WERI-Rb-1 (cell line): ENCODE measurements around the gene CHI3L1.

Source experiments
- DNase-seq: peaks from one replicate; pipeline ENCODE4 v3.0.0-alpha.2; 2020
- H3K27ac ChIP-seq: fragments of 250-450 bp; sonication (Bioruptor Pico); 2 replicates; pipeline ENCODE4 v1.5.1; 2020; ENCODE audit warnings: mild to moderate bottlenecking, moderate library complexity
- H3K27me3 ChIP-seq: fragments of 250-450 bp; sonication (Bioruptor Pico); 2 replicates; pipeline ENCODE4 v1.5.1; 2021; ENCODE audit warnings: mild to moderate bottlenecking, low read depth, moderate library complexity; ENCODE audit not compliant: insufficient read depth, severe bottlenecking
- H3K36me3 ChIP-seq: fragments of 250-450 bp; sonication (Bioruptor Pico); 2 replicates; pipeline ENCODE4 v1.5.1; 2020; ENCODE audit warnings: mild to moderate bottlenecking, moderate library complexity
- H3K4me3 ChIP-seq: 2 replicates; pipeline ENCODE4 v1.5.1; 2011; ENCODE audit warnings: low read depth, mild to moderate bottlenecking, control low read depth, low read length
- H3K9me3 ChIP-seq: fragments of 250-450 bp; sonication (Bioruptor Pico); 2 replicates; pipeline ENCODE4 v1.5.1; 2021; ENCODE audit warnings: mild to moderate bottlenecking, moderate library complexity; ENCODE audit not compliant: severe bottlenecking
- TF ChIP-seq, protein P1 (sequence below): IDR thresholded peaks from 2 replicates; pipeline ENCODE4 v1.5.1; 2011; ENCODE audit warnings: low read depth, mild to moderate bottlenecking, control low read depth, inconsistent platforms, low read length

Gene CHI3L1

DNA sequence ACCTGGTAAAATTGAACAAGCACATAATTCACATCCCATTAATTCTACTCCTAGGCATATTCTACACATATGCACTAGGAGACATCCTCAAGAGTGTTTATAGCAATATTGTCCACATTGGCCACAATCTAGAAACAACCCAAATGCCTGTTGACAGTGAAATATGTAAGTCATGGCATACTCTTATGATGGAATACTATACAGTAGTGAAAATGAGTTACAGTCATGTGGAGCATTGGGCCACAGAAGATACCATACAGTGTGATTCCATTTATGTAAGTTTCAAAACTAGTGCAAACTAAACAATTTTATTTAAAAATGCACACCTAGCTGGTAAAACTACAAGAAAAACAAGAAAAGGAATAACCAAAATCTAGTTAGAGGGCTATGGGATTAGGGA is 23.8 kb upstream of the CHI3L1 start:
- TF ChIP-seq, protein P1, sequence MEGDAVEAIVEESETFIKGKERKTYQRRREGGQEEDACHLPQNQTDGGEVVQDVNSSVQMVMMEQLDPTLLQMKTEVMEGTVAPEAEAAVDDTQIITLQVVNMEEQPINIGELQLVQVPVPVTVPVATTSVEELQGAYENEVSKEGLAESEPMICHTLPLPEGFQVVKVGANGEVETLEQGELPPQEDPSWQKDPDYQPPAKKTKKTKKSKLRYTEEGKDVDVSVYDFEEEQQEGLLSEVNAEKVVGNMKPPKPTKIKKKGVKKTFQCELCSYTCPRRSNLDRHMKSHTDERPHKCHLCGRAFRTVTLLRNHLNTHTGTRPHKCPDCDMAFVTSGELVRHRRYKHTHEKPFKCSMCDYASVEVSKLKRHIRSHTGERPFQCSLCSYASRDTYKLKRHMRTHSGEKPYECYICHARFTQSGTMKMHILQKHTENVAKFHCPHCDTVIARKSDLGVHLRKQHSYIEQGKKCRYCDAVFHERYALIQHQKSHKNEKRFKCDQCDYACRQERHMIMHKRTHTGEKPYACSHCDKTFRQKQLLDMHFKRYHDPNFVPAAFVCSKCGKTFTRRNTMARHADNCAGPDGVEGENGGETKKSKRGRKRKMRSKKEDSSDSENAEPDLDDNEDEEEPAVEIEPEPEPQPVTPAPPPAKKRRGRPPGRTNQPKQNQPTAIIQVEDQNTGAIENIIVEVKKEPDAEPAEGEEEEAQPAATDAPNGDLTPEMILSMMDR: no peak
- Histone ChIP-seq H3K36me3 (no peaks in the 10 kb centered on the region), H3K27ac (no peak overlapping the region), H3K9me3 (no peaks in the 10 kb centered on the region), H3K27me3 (no peaks in the 10 kb centered on the region), H3K4me3 (no peak overlapping the region)
- DNase-seq: no peak

- no peaks in the 10 kb centered on the region for H3K9me3 ChIP-seq
- H3K4me3 ChIP-seq: no peak overlapping the region
- DNase-seq: no peak
- TF ChIP-seq, protein P1: no peak
- H3K27ac ChIP-seq: peak overlapping the region; percentile 55
- H3K36me3 ChIP-seq: no peaks in the 10 kb centered on the region
- H3K27me3 ChIP-seq: no peaks in the 10 kb centered on the region
Observed at GRCh38 chr1:203208181-203208580, 21.7 kb upstream of the CHI3L1 start.

DNA sequence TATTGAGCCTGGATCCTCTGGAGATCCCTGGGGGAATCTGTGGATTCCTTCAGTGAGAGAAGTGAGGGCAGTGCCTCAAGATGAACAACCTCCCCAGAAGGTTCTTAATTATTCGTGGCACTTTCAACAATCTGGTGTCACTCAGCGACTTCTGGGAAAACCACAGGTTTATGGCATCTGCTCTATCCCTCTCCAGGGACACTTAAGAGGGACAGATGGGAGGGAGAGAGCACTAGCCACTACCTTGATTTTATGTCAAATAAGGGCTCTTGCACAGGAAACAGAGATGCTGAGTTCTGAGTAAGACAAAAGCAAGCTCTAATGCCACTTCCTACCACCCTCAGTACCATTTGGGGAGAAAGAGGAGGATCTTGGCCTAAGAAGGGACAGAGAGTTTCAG is 21.2 kb upstream of the CHI3L1 start:
- Histone ChIP-seq H3K4me3 (no peak overlapping the region), H3K27me3 (no peaks in the 10 kb centered on the region), H3K9me3 (no peaks in the 10 kb centered on the region), H3K27ac (peak overlapping the region; percentile 55), H3K36me3 (no peaks in the 10 kb centered on the region)
- peak; percentile 75 for DNase-seq
- TF ChIP-seq, protein P1: no peak

DNA sequence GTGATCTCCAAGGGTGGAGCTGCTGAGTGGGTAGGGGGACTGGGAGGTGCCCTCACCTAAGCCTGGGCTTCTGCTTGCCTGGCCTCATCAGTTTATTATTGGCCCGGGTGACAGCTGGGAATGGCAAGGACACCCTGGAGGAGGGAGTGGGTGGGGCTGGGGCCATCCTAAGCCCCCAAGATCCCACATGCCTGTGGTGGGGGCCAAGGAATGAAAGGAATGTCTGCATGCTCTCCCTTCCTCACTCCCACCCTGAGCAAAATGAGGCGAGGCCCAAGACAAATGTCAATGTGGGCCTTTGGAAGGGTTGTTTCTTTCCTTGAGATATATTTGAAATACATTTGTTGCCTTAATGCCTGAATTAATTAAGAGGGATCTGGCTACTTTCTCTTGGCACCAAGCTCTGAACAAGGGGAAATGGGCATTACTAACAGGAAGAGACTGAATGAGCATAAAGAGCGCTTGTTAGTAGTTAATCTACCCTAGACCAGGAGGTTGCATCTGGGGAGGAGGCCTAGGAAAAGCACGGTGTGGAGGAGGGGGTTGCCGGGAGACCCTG is 19.7 kb upstream of the CHI3L1 start:
- no peak overlapping the region for H3K4me3 ChIP-seq
- no peaks in the 10 kb centered on the region for H3K36me3 ChIP-seq
- no peaks in the 10 kb centered on the region for H3K9me3 ChIP-seq
- no peak for DNase-seq
- TF ChIP-seq, protein P1: no peak
- H3K27me3 ChIP-seq: no peaks in the 10 kb centered on the region
- no peak overlapping the region for H3K27ac ChIP-seq

DNA sequence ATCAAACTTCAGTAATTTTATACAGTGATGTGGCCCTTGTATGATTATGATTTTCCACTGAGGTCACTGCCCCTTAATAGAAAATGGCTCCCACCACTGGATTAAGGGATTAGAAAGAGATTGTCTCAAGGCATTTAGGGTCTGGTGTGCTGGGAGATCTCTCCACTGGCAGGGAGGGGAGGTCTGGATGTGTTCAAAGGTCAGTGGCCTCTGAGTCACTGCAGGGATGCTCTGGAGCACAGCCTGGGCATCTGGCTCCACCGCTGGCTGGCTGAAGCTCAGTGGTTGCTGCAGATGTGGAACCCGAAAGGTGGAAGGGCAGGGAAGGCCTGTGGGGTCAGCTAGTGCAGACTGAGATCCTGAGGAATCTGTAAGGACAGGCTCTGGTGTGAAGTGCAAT is 18.3 kb upstream of the CHI3L1 start:
- Histone ChIP-seq H3K9me3 (no peaks in the 10 kb centered on the region), H3K27ac (no peak overlapping the region), H3K36me3 (no peaks in the 10 kb centered on the region), H3K4me3 (no peak overlapping the region), H3K27me3 (no peaks in the 10 kb centered on the region)
- TF ChIP-seq, protein P1: no peak
- peak; percentile 71 for DNase-seq
